ENCODE results near the gene FBLN1. TPM values are rescaled to one million over a fixed set of nuclear protein-coding genes. Genes with fewer than 3 reads are reported as not detected.

FBLN1 gene
- total RNA-seq, 1 donor from 2014 or later, result 82.8 TPM

DNA sequence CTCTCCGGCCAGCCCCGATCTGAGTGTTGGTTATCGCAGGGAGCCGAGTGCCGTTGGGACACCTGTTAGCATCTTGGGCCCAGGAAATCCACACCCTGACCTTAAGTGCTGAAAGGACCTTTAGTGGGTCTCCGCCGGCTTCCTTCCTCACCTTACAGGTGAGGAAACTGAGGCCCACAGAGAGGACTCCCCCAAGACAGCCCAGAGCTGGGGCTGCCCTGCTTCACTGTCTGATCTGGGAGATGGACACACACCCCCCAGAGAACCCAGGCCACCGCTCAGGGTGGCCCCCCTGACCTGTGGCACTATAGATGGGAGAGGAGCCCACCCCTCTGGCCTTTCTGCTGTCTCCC is 73.6 kb downstream of the FBLN1 start:
- H3K36me3 ChIP-seq, result no peaks in the 10 kb centered on the region
- H3K4me3 ChIP-seq, result no peak overlapping the region
- no peak overlapping the region for H3K27ac ChIP-seq (replicated peaks)
- TF ChIP-seq, protein P1, sequence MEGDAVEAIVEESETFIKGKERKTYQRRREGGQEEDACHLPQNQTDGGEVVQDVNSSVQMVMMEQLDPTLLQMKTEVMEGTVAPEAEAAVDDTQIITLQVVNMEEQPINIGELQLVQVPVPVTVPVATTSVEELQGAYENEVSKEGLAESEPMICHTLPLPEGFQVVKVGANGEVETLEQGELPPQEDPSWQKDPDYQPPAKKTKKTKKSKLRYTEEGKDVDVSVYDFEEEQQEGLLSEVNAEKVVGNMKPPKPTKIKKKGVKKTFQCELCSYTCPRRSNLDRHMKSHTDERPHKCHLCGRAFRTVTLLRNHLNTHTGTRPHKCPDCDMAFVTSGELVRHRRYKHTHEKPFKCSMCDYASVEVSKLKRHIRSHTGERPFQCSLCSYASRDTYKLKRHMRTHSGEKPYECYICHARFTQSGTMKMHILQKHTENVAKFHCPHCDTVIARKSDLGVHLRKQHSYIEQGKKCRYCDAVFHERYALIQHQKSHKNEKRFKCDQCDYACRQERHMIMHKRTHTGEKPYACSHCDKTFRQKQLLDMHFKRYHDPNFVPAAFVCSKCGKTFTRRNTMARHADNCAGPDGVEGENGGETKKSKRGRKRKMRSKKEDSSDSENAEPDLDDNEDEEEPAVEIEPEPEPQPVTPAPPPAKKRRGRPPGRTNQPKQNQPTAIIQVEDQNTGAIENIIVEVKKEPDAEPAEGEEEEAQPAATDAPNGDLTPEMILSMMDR (IDR thresholded peaks at IDR 0.05; ENCODE audit: borderline replicate concordance), result no peak
- no peak for DNase-seq
- peaks cover 3% of the 10 kb centered on the region for H3K4me1 ChIP-seq
- peaks cover 38% of the 10 kb centered on the region for H3K27me3 ChIP-seq (ENCODE audit: low read depth)
- H3K9me3 ChIP-seq (replicated peaks), result peaks cover 5% of the 10 kb centered on the region
- intact Hi-C loops (cut with micrococcal nuclease), result no loop called here

DNA sequence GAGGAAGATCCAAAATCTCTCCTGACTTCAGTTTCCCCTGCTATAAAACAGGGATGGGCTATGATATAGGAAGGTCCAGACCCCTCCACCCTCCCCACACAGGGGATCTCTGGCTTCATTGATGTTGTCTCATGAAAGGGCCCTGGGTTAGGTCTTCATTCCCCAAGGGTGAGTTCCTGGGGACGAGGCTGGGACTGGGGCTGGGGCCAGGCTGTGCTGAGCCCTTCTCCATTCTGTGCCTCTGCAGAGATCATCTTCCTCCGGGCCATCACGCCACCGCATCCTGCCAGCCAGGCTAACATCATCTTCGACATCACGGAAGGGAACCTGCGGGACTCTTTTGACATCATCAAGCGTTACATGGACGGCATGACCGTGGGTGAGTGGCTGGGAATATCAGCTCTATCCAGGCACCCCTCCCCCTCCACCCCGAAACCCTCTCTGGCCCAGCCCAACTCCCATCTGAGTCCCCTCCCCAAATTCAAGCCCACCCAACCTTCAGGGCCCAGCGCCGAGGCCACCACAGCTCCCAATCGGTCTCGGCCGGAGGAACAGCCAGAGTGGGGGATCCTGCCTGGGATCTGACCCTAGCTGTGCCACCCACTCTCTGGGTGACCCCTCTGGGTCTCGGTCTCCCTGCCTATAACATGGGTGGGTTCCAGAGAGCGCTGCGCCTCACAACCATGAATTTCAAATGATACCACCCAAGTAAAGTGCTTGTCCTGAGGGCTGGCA is 74.2 kb downstream of the FBLN1 start:
- TF ChIP-seq, protein P1 (IDR thresholded peaks at IDR 0.05; ENCODE audit: borderline replicate concordance), result no peak
- no peak for DNase-seq
- Histone ChIP-seq H3K27me3 (ENCODE audit: low read depth) (peaks cover 38% of the 10 kb centered on the region), H3K36me3 (no peaks in the 10 kb centered on the region), H3K4me1 (peaks cover 3% of the 10 kb centered on the region), H3K9me3 (replicated peaks) (no peaks in the 10 kb centered on the region), H3K27ac (replicated peaks) (no peak overlapping the region), H3K4me3 (no peak overlapping the region)
- intact Hi-C loops (cut with micrococcal nuclease), result no loop called here

DNA sequence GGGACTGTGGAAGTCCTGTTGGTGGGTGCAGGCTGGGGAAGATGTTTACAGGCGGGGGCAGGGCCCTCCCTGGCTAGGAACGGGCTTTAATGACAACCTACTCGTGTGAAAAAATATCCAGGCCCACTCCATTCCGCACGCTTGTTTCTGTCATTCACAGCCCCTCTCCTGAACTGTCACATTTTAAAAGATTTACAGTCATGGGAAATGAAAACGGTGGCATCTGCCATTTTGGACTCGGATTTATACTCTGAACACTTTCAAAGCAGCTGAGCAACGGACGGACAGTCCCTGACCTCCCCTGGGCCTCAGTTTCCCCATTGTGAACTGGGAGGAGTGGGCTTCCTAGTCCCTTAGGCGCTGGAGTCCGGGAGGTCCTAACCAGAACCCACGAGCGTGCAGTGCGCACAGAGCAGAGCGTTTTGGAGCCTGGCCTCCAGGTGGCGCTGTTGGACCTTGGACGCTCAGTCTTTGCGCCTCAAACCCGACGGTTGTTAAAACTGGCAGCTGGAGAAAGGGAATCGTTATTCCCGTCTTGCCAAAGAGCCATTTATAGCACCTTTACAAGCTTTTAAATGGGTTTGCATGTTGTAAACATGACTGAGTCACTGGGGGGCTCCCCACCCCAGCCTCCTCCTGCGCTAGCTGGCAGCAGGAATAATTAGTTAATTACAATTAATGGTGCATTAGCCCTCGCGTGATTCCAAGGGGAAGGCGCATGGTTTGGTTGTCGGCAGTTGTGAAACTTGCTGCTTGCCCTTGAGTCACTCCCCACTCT is 75.3 kb downstream of the FBLN1 start:
- intact Hi-C loops (cut with micrococcal nuclease), result no loop called here
- DNase-seq, result peak; percentile 77

DNA sequence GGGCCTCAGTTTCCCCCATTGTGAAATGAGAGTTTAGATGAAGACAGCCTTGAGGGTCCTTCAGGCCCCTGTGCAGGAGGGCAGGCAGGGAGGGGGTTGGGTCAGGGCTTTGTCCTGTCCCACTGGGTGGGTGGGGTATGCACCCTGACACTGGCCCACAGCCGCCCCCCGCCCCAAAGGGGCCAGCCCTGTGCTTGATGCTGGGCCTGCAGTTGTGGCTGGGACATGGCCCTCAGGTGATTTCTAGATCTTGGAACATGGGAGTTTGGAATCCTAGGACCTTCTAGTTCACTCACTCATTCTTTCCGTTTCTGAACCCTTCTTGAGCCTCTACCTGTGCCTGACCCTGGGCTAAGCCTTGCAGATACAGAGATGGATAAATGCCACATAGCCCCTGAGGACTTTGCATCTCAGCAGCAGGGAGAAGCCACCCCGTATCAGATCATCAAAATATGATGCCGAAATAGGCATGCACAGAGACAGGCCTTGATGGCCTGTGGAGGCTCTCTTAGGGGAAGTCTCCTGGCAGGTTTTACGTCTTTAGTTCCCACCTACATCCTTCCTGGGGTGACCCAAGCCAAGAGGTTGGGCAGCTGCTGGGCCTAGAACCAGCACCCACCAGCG is 76.0 kb downstream of the FBLN1 start:
- no peak for DNase-seq
- Histone ChIP-seq H3K27me3 (ENCODE audit: low read depth) (peaks cover 48% of the 10 kb centered on the region), H3K9me3 (replicated peaks) (no peaks in the 10 kb centered on the region), H3K4me1 (peaks cover 3% of the 10 kb centered on the region), H3K4me3 (no peak overlapping the region), H3K27ac (replicated peaks) (no peak overlapping the region), H3K36me3 (no peaks in the 10 kb centered on the region)
- intact Hi-C loops (cut with micrococcal nuclease), result no loop called here
- TF ChIP-seq, protein P1 (IDR thresholded peaks at IDR 0.05; ENCODE audit: borderline replicate concordance), result no peak

More for the DNA sequence above, 75.3 kb downstream of the FBLN1 start:
- no peak overlapping the region for H3K27ac ChIP-seq (replicated peaks)
- H3K4me1 ChIP-seq, result peaks cover 3% of the 10 kb centered on the region
- H3K4me3 ChIP-seq, result no peak overlapping the region
- TF ChIP-seq, protein P1 (IDR thresholded peaks at IDR 0.05; ENCODE audit: borderline replicate concordance), result peak; percentile 94
- no peaks in the 10 kb centered on the region for H3K36me3 ChIP-seq
- peaks cover 44% of the 10 kb centered on the region for H3K27me3 ChIP-seq (ENCODE audit: low read depth)
- H3K9me3 ChIP-seq (replicated peaks), result no peaks in the 10 kb centered on the region

DNA sequence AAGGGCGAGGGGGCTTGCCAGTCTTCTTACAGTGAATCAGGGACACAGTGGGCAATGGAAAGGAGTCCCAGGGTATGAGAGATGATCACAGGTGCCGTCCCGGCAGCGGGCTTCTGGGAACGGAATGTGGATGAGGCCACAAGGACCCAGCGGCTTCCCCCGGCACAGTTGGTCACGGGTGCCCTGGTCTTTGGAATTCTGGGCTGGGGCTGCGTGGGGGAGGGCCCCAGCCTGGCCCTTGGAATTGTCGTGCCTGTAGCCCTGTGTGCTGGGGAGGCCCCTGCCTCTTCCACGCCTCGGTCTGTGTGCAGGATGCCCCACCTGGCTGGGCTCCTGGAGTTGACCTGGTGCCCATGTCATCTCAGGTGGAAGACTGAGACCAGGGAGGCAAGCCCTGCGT is 76.6 kb downstream of the FBLN1 start:
- Histone ChIP-seq H3K9me3 (replicated peaks) (no peaks in the 10 kb centered on the region), H3K27ac (replicated peaks) (no peak overlapping the region), H3K4me3 (no peak overlapping the region), H3K36me3 (no peaks in the 10 kb centered on the region), H3K4me1 (peaks cover 5% of the 10 kb centered on the region), H3K27me3 (ENCODE audit: low read depth) (peaks cover 48% of the 10 kb centered on the region)
- DNase-seq, result no peak
- TF ChIP-seq, protein P1 (IDR thresholded peaks at IDR 0.05; ENCODE audit: borderline replicate concordance), result no peak
- intact Hi-C loops (cut with micrococcal nuclease), result no loop called here

Data from left ventricle myocardium inferior (tissue), 1 donor.